ENCODE measurements around the gene RAVER2. TPM values are rescaled to one million over a fixed set of nuclear protein-coding genes. Genes with fewer than 3 reads are reported as not detected.

RAVER2 gene
- total RNA-seq, 1 donor from 2014 or later = 0.55 TPM

DNA sequence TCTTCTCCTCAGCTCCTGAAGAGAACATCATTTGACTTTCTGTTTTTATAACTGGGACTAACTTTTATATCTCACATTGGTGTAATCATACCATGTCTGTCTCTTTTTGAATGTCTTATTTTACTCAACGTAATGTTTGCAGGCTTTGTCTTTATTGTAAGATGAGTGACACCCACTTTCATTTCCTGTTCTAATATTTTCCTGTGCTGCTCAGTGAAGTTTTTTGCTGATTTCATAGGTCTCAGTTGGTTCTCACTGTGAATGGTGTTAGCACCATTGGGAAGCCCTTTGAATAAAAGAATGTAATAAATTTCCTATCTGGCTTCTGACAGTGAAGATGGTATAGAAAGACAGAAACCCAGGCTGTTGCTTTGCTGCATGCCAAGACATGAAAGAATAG lies 84.0 kb downstream of the RAVER2 start:
- no peaks in the 10 kb centered on the region for H3K9me3 Mint-ChIP-seq
- peaks cover 27% of the 10 kb centered on the region for H3K4me1 Mint-ChIP-seq (ENCODE audit: low read depth)
- no peak for DNase-seq (ENCODE audit: low spot score)
- H3K27me3 Mint-ChIP-seq (ENCODE audit: low read depth) = peaks cover 5% of the 10 kb centered on the region
- peak overlapping the region; percentile 22 for H3K27ac Mint-ChIP-seq
- intact Hi-C loops (cut with micrococcal nuclease) = loop anchor here (5.0 kb wide), 1 partner anchor 858 kb away; no protein-coding TSS in a partner anchor
- peaks cover 18% of the 10 kb centered on the region for H3K36me3 Mint-ChIP-seq (ENCODE audit: low read depth)
- H3K4me3 Mint-ChIP-seq (ENCODE audit: low read depth) = no peak overlapping the region

DNA sequence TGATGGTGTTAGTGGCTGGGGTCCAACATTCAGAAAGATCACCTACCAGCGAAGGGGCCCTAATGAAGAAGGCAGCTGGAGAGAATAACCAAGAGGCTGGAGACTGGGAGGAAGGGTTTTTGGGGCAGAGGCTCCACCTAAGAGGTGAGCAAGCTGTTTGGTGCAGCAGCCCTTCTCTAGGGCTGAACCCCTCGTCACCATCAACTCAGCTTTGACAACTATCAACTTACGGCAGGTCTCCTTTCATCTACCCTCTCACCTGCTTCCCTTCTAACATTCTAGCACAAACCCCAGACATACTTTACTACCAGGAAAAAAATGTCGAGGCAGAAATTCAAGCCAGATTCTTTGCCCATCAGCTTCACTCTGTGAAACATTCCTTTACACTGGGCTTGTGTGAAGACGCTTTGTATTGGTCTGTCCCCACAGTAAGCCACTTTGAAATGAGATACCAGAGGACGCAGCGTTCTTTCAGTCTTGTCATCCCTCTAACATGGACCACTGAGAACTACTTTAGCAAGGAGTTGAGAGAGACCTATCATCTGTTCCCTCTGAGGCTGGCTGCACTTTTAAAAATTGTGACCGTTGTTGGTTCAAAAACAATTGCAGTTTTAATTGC lies 84.6 kb downstream of the RAVER2 start:
- Mint-ChIP-seq H3K36me3 (ENCODE audit: low read depth) (peaks cover 25% of the 10 kb centered on the region), H3K4me1 (ENCODE audit: low read depth) (peaks cover 22% of the 10 kb centered on the region), H3K27ac (no peak overlapping the region), H3K9me3 (no peaks in the 10 kb centered on the region), H3K27me3 (ENCODE audit: low read depth) (no peaks in the 10 kb centered on the region), H3K4me3 (ENCODE audit: low read depth) (no peak overlapping the region)
- intact Hi-C loops (cut with micrococcal nuclease) = loop anchor here (5.0 kb wide), 1 partner anchor 858 kb away; no protein-coding TSS in a partner anchor
- no peak for DNase-seq (ENCODE audit: low spot score)

DNA sequence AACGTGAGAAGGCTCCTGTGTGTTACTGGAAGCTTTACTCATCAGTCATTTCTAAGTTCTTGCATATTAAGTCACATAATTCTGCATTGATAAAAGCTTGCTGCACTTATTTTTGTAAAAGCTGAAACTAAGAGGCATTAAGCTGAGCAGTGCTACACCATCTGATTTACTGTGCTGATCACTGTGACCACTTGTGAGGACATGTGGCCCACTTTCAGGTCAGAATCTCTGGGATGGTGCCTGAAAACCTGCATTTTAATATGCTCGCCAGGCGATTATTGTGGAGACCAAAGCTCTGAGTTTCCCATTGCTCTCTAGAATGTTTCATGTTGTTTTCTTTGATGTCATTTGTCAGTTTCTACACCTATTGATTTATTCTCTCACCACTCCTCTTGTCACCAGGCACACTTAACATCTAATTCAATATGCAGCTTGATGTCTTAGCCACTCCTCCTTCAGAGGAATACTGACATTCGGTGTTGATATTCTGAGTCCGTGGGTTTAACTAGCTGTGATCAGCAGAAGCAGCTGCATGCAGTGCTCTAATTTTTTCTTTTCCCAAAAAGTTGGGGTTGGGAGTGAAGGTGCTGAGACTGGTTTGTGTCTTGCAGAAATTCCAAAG lies 85.3 kb downstream of the RAVER2 start:
- intact Hi-C loops (cut with micrococcal nuclease) = no loop called here
- Mint-ChIP-seq H3K4me3 (ENCODE audit: low read depth) (no peak overlapping the region), H3K4me1 (ENCODE audit: low read depth) (peaks cover 22% of the 10 kb centered on the region), H3K27me3 (ENCODE audit: low read depth) (no peaks in the 10 kb centered on the region), H3K36me3 (ENCODE audit: low read depth) (peaks cover 29% of the 10 kb centered on the region), H3K9me3 (no peaks in the 10 kb centered on the region), H3K27ac (no peak overlapping the region)
- no peak for DNase-seq (ENCODE audit: low spot score)

DNA sequence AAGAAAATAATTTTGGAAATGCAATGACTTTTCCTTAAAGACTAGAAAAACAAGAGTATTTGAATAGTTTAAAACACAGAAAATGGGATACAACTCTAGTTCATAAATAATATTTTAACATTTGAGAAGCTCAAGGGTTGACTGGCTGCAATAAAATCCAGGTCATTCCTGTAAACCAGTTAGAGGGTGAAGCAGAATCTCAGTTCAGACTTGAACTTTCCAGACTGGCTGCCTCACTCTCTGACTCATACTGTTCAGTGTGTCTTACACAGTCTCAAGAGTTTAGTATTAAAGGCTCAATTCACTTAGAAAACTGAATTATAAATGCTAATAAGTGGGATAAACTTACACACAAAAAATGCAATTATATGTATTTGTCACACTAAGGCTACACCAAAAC lies 89.9 kb downstream of the RAVER2 start:
- Mint-ChIP-seq H3K9me3 (no peaks in the 10 kb centered on the region), H3K27ac (no peak overlapping the region), H3K4me3 (ENCODE audit: low read depth) (no peak overlapping the region), H3K4me1 (ENCODE audit: low read depth) (no peaks in the 10 kb centered on the region), H3K27me3 (ENCODE audit: low read depth) (no peaks in the 10 kb centered on the region), H3K36me3 (ENCODE audit: low read depth) (peaks cover 68% of the 10 kb centered on the region)
- intact Hi-C loops (cut with micrococcal nuclease) = no loop called here
- no peak for DNase-seq (ENCODE audit: low spot score)

DNA sequence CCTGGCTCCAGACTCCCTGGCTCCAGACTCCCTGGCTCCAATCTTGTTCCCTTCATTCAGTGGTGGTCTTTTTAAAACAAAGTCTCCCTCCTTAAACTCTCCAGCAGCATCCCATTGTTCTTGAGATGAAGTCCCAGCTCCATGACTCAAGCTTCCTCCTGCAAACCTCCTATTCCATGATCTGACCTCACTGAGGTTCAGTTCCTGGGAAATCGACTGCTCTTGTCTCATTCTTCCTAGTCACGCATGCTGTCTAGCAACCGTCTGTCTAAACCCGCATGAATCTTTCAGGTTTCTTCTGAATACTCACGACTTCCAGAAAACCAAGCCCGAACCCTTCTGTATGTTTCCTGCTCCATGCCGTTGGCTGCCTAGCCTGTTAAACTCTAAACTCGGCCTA lies 91.9 kb downstream of the RAVER2 start:
- Mint-ChIP-seq H3K36me3 (ENCODE audit: low read depth) (peaks cover 88% of the 10 kb centered on the region), H3K27me3 (ENCODE audit: low read depth) (no peaks in the 10 kb centered on the region), H3K4me1 (ENCODE audit: low read depth) (no peaks in the 10 kb centered on the region), H3K9me3 (no peaks in the 10 kb centered on the region), H3K4me3 (ENCODE audit: low read depth) (no peak overlapping the region), H3K27ac (no peak overlapping the region)
- intact Hi-C loops (cut with micrococcal nuclease) = no loop called here
- DNase-seq (ENCODE audit: low spot score) = no peak

DNA sequence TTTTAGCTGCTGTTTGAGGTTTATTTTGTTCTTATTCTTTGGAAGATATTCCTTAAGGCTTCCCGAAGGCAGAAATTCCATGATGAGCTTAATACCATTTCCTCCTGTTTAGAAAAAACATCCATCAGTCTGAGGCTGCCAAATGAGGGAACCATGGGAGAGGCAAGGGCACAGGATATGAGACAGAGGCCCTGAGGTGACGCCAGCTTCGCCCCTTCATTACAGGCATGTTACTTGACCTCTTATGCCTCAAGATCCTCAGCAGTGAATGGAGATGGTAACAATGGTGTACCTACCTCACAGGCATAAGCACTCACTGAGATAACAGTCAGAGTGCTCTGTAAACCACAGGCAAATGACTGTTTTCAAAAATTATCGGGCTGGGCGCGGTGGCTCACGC lies 93.6 kb downstream of the RAVER2 start:
- no peak overlapping the region for H3K27ac Mint-ChIP-seq

DNA sequence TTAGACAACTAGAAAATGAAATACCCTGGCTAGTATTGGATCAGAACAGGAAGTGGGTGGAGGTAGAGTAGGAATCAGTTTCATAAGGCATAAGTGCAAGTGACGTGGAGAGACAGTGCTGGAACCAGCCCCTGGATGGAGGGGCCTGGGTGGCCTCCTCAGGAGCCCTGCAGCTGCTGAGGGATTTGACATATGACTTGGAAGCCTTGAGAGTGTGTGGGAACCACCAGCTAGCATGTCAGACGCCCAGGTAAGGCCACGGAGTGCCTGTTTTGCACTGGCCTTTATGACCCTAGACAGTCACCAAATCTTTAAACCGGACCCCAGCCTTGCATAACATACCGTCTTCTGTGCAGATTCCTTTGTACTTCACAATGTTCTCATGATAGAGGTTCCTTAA lies 94.4 kb downstream of the RAVER2 start:
- DNase-seq (ENCODE audit: low spot score) = no peak
- Mint-ChIP-seq H3K36me3 (ENCODE audit: low read depth) (peaks cover 79% of the 10 kb centered on the region), H3K27ac (no peak overlapping the region), H3K9me3 (no peaks in the 10 kb centered on the region), H3K4me3 (ENCODE audit: low read depth) (no peak overlapping the region), H3K4me1 (ENCODE audit: low read depth) (no peaks in the 10 kb centered on the region), H3K27me3 (ENCODE audit: low read depth) (no peaks in the 10 kb centered on the region)
- intact Hi-C loops (cut with micrococcal nuclease) = no loop called here

More for the DNA sequence above, 93.6 kb downstream of the RAVER2 start:
- Mint-ChIP-seq H3K9me3 (no peaks in the 10 kb centered on the region), H3K27me3 (ENCODE audit: low read depth) (no peaks in the 10 kb centered on the region), H3K4me1 (ENCODE audit: low read depth) (no peaks in the 10 kb centered on the region), H3K4me3 (ENCODE audit: low read depth) (no peak overlapping the region), H3K36me3 (ENCODE audit: low read depth) (peaks cover 79% of the 10 kb centered on the region)
- DNase-seq (ENCODE audit: low spot score) = no peak
- intact Hi-C loops (cut with micrococcal nuclease) = no loop called here

DNA sequence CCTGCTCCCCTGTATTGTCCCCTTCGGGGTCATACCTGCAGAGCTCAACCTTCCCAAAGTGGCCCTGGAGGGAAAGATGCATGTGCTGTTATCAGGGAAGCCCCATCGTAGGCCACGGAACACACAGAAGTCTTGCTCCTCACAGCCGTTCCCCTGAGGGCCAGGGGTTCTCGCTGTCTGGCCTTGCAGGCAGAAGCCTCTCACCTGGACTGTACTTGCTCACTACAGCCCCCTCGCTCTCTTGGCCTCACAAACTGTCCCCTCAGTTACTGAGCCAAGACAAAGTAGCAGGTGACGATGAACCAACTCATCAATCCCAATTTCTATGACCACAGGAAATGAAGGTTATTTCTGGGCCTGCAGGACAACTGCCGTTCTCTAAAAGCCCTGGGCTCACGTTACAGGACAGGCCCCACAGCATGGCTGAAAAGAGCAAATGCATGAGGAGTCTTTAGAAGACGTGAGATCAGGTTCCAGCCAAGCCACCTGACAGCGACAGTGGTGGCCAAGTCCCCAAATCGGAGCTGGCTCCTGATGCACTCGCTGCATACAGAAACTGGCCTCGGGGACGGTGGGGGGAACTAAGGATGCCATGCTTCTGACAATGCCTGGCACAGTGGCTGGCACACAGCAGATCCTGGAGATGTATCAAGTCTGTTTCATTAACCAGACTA lies 95.0 kb downstream of the RAVER2 start:
- no peak overlapping the region for H3K4me3 Mint-ChIP-seq (ENCODE audit: low read depth)
- intact Hi-C loops (cut with micrococcal nuclease) = no loop called here
- no peaks in the 10 kb centered on the region for H3K9me3 Mint-ChIP-seq
- H3K27me3 Mint-ChIP-seq (ENCODE audit: low read depth) = no peaks in the 10 kb centered on the region
- peaks cover 79% of the 10 kb centered on the region for H3K36me3 Mint-ChIP-seq (ENCODE audit: low read depth)
- no peaks in the 10 kb centered on the region for H3K4me1 Mint-ChIP-seq (ENCODE audit: low read depth)
- DNase-seq (ENCODE audit: low spot score) = no peak
- H3K27ac Mint-ChIP-seq = no peak overlapping the region

DNA sequence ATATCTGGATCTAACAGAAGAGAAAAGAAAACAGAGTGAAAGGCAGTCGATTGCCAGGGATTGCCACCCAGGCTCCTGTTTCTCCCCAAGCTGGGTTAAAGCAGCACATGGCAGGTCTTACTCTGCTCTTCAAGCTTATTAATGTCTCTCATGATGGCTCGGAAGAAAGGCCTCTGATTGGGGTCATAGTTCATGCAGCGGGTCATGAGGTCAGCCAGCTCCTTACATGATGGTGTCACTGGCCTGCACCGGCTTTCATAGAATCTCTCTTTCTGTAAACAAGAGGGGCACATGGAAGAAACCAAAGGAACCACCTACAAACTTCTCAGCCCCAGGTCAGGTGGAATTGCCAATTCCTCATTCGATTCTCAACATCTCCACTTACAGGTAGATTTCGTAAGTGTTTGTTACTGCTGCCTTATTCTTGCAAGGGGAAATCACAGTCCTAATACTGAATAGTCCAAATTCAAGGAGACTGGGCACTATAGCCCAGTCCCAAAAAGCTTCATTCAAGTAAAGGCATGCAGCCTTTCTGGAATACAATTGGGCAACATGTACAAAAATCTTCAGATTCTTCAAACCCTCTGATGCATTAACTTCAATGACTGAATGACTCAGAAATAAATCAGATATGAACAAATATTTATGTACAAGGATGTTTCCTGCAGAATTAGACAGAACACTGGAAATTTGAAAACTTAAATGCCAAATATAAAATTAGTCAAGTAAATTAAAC lies 96.6 kb downstream of the RAVER2 start:
- DNase-seq (ENCODE audit: low spot score) = no peak
- Mint-ChIP-seq H3K9me3 (no peaks in the 10 kb centered on the region), H3K27ac (no peak overlapping the region), H3K27me3 (ENCODE audit: low read depth) (no peaks in the 10 kb centered on the region), H3K4me3 (ENCODE audit: low read depth) (no peak overlapping the region), H3K36me3 (ENCODE audit: low read depth) (peaks cover 76% of the 10 kb centered on the region), H3K4me1 (ENCODE audit: low read depth) (no peaks in the 10 kb centered on the region)
- intact Hi-C loops (cut with micrococcal nuclease) = no loop called here

DNA sequence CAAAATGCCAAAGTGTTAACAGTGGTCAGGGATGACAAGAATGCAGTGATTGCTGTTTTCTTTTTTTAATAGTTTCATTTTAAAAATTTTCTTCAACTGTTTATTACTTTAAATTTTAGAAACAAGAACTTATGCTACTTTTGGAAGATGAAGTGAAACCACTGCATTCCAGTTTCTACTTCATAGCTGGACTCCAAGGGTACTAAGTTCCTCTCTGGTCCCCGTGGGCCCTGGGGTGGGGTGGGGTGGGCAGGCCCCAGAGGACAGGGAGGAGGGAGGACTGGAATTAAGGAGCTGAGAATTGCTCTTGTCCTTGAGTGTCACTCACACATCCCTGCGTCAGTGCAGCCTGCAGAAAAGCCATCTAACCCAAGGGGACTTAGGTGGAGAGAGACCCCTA lies 97.3 kb downstream of the RAVER2 start:
- H3K36me3 Mint-ChIP-seq (ENCODE audit: low read depth) = peaks cover 73% of the 10 kb centered on the region
- intact Hi-C loops (cut with micrococcal nuclease) = no loop called here

DNA sequence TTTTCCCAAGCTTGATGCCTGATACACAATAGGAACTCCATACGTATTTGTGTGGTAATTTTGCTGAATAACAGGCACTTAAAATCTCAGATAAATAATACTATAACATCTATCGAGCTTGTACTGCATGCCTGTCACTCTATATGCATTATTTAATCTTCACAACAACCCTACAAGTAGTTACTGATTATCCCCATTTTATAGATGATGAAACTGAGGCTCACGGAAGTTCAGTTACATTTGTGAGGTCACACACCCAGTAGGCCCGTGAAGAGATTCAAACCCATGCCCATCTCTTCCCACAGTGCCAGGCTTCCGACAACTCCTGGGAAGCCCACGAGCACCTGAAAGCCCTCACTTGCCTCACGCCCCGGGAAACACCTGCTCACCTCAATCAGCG lies 98.8 kb downstream of the RAVER2 start:
- Mint-ChIP-seq H3K27ac (no peak overlapping the region), H3K27me3 (ENCODE audit: low read depth) (no peaks in the 10 kb centered on the region), H3K9me3 (no peaks in the 10 kb centered on the region), H3K4me1 (ENCODE audit: low read depth) (no peaks in the 10 kb centered on the region), H3K36me3 (ENCODE audit: low read depth) (peaks cover 65% of the 10 kb centered on the region), H3K4me3 (ENCODE audit: low read depth) (no peak overlapping the region)
- no peak for DNase-seq (ENCODE audit: low spot score)
- intact Hi-C loops (cut with micrococcal nuclease) = no loop called here

More for the DNA sequence above, 97.3 kb downstream of the RAVER2 start:
- no peaks in the 10 kb centered on the region for H3K9me3 Mint-ChIP-seq
- H3K27me3 Mint-ChIP-seq (ENCODE audit: low read depth) = no peaks in the 10 kb centered on the region
- H3K4me1 Mint-ChIP-seq (ENCODE audit: low read depth) = no peaks in the 10 kb centered on the region
- H3K4me3 Mint-ChIP-seq (ENCODE audit: low read depth) = no peak overlapping the region
- no peak overlapping the region for H3K27ac Mint-ChIP-seq
- DNase-seq (ENCODE audit: low spot score) = no peak

DNA sequence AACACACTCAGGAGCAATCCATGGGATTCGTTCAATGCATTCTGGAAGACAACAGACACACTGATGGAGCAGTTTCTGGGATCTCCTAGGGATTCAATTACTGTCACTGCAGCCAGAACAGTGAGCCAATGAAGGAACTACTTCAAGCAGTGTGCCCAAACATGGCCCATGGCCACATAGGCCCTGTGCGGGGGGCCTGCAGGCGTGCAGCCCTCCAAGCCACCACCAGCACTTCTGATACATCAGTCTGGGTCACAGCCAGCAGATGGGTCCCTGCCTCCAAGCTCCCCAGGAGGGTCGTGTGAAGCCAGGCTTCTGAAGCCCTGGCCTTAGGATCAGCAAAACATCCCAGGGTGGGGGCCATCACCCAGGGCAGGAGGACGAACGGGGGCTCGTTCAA lies 99.3 kb downstream of the RAVER2 start:
- intact Hi-C loops (cut with micrococcal nuclease) = no loop called here
- Mint-ChIP-seq H3K27me3 (ENCODE audit: low read depth) (no peaks in the 10 kb centered on the region), H3K36me3 (ENCODE audit: low read depth) (peaks cover 65% of the 10 kb centered on the region), H3K27ac (no peak overlapping the region), H3K4me3 (ENCODE audit: low read depth) (no peak overlapping the region), H3K4me1 (ENCODE audit: low read depth) (no peaks in the 10 kb centered on the region), H3K9me3 (no peaks in the 10 kb centered on the region)
- no peak for DNase-seq (ENCODE audit: low spot score)

DNA sequence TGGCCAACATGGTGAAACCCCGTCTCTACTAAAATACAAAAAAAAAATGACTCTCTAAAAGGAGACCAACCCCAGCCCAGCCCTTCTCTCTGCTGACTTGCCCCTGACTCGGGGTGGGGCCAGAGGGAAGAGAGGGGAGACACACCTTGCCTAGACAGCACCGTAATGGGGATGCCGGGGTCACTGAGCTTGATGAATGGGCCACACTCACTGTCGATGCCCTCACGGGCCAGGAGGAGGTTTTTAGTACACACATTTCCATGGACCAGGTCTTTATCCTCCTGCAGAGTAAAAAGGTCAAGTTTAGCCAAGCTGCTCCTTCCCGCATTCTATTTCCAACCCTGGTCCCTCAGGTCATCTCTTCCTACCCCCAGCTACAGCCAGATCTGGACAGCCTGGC lies 99.7 kb downstream of the RAVER2 start:
- Mint-ChIP-seq H3K36me3 (ENCODE audit: low read depth) (peaks cover 62% of the 10 kb centered on the region), H3K27me3 (ENCODE audit: low read depth) (no peaks in the 10 kb centered on the region), H3K9me3 (no peaks in the 10 kb centered on the region), H3K27ac (no peak overlapping the region), H3K4me3 (ENCODE audit: low read depth) (no peak overlapping the region), H3K4me1 (ENCODE audit: low read depth) (no peaks in the 10 kb centered on the region)
- intact Hi-C loops (cut with micrococcal nuclease) = no loop called here
- no peak for DNase-seq (ENCODE audit: low spot score)

Data from activated T-helper 2 cell treated with anti-CD3 and anti-CD28 coated beads, Interferon-gamma antibody, Interleukin-2, Interleukin-4, amounts not matched to agents 10 μg/mL and 5 μg/mL and 100 μg/mL, durations not matched to agents 14 hours and 24 hours and 36 hours (primary cell).